GM23338 (cell line): ENCODE results near the gene NPAS3. TPM values are rescaled to one million over a fixed set of nuclear protein-coding genes. Genes with fewer than 3 reads are reported as not detected.

Experiments
- ATAC-seq: fragments of 200-7000 bp; cut with Tn5 transposase; 3 replicates; pipeline ENCODE4 v1.9.1; 2020
- DNase-seq: peaks from one replicate; pipeline ENCODE4 v3.0.0-alpha.2; 2015; ENCODE audit warnings: low spot score
- H2AFZ ChIP-seq: fragments of 200-600 bp; sonication (generic); 2 replicates; pipeline ENCODE4 v1.8.0; 2016; ENCODE audit warnings: antibody characterized with exemption, mild to moderate bottlenecking, moderate library complexity
- H3F3A ChIP-seq: fragments of 200-600 bp; sonication (generic); replicated peaks from 2 replicates; pipeline ENCODE4 v1.8.0; 2017; ENCODE audit warnings: antibody characterized with exemption, mixed run types, low read depth
- H3K27ac ChIP-seq: fragments of 200-600 bp; sonication (generic); 2 replicates; pipeline ENCODE4 v1.6.1; 2016; ENCODE audit warnings: low read depth
- H3K27me3 ChIP-seq: fragments of 200-600 bp; sonication (generic); 2 replicates; pipeline ENCODE4 v1.8.0; 2016; ENCODE audit warnings: mild to moderate bottlenecking, mixed run types, moderate library complexity; ENCODE audit not compliant: insufficient read depth
- H3K36me3 ChIP-seq: fragments of 200-600 bp; sonication (generic); 2 replicates; pipeline ENCODE4 v1.8.0; 2016; ENCODE audit warnings: mild to moderate bottlenecking; ENCODE audit not compliant: insufficient read depth
- H3K4me1 ChIP-seq: fragments of 200-600 bp; sonication (generic); 2 replicates; pipeline ENCODE4 v1.8.0; 2016; ENCODE audit warnings: mild to moderate bottlenecking, moderate library complexity; ENCODE audit not compliant: insufficient read depth
- H3K4me2 ChIP-seq: fragments of 200-600 bp; sonication (generic); 2 replicates; pipeline ENCODE4 v1.7.1; 2017; ENCODE audit warnings: mixed run types
- H3K4me3 ChIP-seq: fragments of 200-600 bp; sonication (generic); 2 replicates; pipeline ENCODE4 v1.6.1; 2016; ENCODE audit warnings: mixed run types
- H3K79me2 ChIP-seq: fragments of 200-600 bp; sonication (generic); replicated peaks from 2 replicates; pipeline ENCODE4 v1.8.0; 2017; ENCODE audit warnings: mild to moderate bottlenecking; ENCODE audit not compliant: insufficient read depth
- H3K9me2 ChIP-seq: fragments of 200-600 bp; sonication (generic); 2 replicates; pipeline ENCODE4 v1.8.0; 2017; ENCODE audit not compliant: insufficient read depth
- H4K20me1 ChIP-seq: fragments of 200-600 bp; sonication (generic); replicated peaks from 2 replicates; pipeline ENCODE4 v1.8.0; 2017; ENCODE audit warnings: mild to moderate bottlenecking; ENCODE audit not compliant: insufficient read depth
- H3K27ac Mint-ChIP-seq: 2 replicates; pipeline ENCODE4 v1.8.0; 2020; ENCODE audit warnings: inconsistent platforms, mild to moderate bottlenecking, moderate library complexity, mixed read lengths
- H3K27me3 Mint-ChIP-seq: 3 replicates; pipeline ENCODE4 v1.8.0; 2022; ENCODE audit warnings: low read depth, mild to moderate bottlenecking, moderate library complexity, mixed read lengths, inconsistent platforms; ENCODE audit not compliant: insufficient read depth, poor library complexity
- H3K36me3 Mint-ChIP-seq: 3 replicates; pipeline ENCODE4 v1.8.0; 2021; ENCODE audit warnings: low read depth, mild to moderate bottlenecking, inconsistent platforms, moderate library complexity, mixed read lengths
- H3K4me1 Mint-ChIP-seq: 3 replicates; pipeline ENCODE4 v1.8.0; 2020; ENCODE audit warnings: mild to moderate bottlenecking, inconsistent platforms, mixed read lengths
- H3K4me3 Mint-ChIP-seq: 3 replicates; pipeline ENCODE4 v1.8.0; 2021; ENCODE audit warnings: moderate library complexity, mild to moderate bottlenecking, inconsistent platforms, mixed read lengths
- H3K9me3 Mint-ChIP-seq: 3 replicates; pipeline ENCODE4 v1.8.0; 2020; ENCODE audit warnings: moderate library complexity, mild to moderate bottlenecking, inconsistent platforms, mixed read lengths
- EZH2 ChIP-seq: fragments of 200-600 bp; sonication (generic); IDR thresholded peaks from one replicate; pipeline ENCODE4 v1.8.0; 2017; ENCODE audit warnings: antibody characterized with exemption, mild to moderate bottlenecking, low read depth; ENCODE audit not compliant: unreplicated experiment
- JUNB ChIP-seq: IDR thresholded peaks from one replicate; pipeline ENCODE4 v1.6.1; 2016; ENCODE audit warnings: antibody characterized with exemption; ENCODE audit not compliant: unreplicated experiment
- NANOG ChIP-seq: IDR thresholded peaks from 2 replicates; pipeline ENCODE4 v1.6.1; 2016; ENCODE audit warnings: antibody characterized with exemption, borderline replicate concordance
- polyA plus RNA-seq: library from polyadenylated mRNA; unstranded; fragments of >200 nt; fragmentation: Nextera tagmentation; extraction: Ambion mirVana; gene quantifications from 2 replicates; pipeline ENCODE4 v1.2.1, GENCODE V29; 2016
- total RNA-seq: library from RNA; depleted of rRNA; stranded (reverse); fragments of >200 nt; shearing (Covaris generic); gene quantifications from 2 replicates; pipeline ENCODE4 v1.2.3, GENCODE V29; 2014
- TF ChIP-seq, protein P1 (sequence below): fragments of 250-450 bp; sonication (Bioruptor Pico); IDR thresholded peaks from 2 replicates; pipeline ENCODE4 v1.5.0; 2020; ENCODE audit warnings: mild to moderate bottlenecking, moderate library complexity
- TF ChIP-seq, protein P2 (sequence below): IDR thresholded peaks from one replicate; pipeline ENCODE4 v1.6.1; 2018; ENCODE audit warnings: antibody characterized with exemption; ENCODE audit not compliant: unreplicated experiment

Gene NPAS3
- total and polyA plus RNA-seq, 2 experiments from 2014 or later = 0.17 to 0.19 TPM

DNA sequence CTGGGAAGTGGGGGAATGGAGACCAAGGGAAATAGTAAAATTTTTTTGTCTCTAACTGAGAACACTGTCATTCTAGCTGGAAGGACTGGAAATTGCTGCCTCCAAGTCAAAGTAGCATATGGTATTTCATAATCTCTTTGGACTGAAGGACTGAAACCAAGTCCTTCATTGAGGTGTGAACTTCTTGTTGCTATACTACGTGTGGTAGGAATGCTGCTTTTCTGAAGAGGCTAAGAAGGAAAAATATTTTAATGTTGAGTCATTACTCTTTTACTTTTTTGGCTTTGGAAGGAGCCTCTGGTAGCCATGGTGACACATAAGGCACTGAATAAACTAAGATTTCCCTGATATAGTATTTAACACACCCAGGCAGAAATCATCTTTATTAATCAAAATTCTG lies 465.4 kb downstream of the NPAS3 start (continued):
- TF ChIP-seq, protein P1, sequence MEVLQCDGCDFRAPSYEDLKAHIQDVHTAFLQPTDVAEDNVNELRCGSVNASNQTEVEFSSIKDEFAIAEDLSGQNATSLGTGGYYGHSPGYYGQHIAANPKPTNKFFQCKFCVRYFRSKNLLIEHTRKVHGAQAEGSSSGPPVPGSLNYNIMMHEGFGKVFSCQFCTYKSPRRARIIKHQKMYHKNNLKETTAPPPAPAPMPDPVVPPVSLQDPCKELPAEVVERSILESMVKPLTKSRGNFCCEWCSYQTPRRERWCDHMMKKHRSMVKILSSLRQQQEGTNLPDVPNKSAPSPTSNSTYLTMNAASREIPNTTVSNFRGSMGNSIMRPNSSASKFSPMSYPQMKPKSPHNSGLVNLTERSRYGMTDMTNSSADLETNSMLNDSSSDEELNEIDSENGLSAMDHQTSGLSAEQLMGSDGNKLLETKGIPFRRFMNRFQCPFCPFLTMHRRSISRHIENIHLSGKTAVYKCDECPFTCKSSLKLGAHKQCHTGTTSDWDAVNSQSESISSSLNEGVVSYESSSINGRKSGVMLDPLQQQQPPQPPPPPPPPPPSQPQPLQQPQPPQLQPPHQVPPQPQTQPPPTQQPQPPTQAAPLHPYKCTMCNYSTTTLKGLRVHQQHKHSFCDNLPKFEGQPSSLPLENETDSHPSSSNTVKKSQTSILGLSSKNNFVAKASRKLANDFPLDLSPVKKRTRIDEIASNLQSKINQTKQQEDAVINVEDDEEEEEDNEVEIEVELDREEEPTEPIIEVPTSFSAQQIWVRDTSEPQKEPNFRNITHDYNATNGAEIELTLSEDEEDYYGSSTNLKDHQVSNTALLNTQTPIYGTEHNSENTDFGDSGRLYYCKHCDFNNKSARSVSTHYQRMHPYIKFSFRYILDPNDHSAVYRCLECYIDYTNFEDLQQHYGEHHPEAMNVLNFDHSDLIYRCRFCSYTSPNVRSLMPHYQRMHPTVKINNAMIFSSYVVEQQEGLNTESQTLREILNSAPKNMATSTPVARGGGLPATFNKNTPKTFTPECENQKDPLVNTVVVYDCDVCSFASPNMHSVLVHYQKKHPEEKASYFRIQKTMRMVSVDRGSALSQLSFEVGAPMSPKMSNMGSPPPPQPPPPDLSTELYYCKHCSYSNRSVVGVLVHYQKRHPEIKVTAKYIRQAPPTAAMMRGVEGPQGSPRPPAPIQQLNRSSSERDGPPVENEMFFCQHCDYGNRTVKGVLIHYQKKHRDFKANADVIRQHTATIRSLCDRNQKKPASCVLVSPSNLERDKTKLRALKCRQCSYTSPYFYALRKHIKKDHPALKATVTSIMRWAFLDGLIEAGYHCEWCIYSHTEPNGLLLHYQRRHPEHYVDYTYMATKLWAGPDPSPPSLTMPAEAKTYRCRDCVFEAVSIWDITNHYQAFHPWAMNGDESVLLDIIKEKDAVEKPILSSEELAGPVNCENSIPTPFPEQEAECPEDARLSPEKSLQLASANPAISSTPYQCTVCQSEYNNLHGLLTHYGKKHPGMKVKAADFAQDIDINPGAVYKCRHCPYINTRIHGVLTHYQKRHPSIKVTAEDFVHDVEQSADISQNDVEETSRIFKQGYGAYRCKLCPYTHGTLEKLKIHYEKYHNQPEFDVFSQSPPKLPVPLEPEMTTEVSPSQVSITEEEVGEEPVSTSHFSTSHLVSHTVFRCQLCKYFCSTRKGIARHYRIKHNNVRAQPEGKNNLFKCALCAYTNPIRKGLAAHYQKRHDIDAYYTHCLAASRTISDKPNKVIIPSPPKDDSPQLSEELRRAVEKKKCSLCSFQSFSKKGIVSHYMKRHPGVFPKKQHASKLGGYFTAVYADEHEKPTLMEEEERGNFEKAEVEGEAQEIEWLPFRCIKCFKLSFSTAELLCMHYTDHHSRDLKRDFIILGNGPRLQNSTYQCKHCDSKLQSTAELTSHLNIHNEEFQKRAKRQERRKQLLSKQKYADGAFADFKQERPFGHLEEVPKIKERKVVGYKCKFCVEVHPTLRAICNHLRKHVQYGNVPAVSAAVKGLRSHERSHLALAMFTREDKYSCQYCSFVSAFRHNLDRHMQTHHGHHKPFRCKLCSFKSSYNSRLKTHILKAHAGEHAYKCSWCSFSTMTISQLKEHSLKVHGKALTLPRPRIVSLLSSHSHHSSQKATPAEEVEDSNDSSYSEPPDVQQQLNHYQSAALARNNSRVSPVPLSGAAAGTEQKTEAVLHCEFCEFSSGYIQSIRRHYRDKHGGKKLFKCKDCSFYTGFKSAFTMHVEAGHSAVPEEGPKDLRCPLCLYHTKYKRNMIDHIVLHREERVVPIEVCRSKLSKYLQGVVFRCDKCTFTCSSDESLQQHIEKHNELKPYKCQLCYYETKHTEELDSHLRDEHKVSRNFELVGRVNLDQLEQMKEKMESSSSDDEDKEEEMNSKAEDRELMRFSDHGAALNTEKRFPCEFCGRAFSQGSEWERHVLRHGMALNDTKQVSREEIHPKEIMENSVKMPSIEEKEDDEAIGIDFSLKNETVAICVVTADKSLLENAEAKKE = no peak
- TF ChIP-seq, protein P2, sequence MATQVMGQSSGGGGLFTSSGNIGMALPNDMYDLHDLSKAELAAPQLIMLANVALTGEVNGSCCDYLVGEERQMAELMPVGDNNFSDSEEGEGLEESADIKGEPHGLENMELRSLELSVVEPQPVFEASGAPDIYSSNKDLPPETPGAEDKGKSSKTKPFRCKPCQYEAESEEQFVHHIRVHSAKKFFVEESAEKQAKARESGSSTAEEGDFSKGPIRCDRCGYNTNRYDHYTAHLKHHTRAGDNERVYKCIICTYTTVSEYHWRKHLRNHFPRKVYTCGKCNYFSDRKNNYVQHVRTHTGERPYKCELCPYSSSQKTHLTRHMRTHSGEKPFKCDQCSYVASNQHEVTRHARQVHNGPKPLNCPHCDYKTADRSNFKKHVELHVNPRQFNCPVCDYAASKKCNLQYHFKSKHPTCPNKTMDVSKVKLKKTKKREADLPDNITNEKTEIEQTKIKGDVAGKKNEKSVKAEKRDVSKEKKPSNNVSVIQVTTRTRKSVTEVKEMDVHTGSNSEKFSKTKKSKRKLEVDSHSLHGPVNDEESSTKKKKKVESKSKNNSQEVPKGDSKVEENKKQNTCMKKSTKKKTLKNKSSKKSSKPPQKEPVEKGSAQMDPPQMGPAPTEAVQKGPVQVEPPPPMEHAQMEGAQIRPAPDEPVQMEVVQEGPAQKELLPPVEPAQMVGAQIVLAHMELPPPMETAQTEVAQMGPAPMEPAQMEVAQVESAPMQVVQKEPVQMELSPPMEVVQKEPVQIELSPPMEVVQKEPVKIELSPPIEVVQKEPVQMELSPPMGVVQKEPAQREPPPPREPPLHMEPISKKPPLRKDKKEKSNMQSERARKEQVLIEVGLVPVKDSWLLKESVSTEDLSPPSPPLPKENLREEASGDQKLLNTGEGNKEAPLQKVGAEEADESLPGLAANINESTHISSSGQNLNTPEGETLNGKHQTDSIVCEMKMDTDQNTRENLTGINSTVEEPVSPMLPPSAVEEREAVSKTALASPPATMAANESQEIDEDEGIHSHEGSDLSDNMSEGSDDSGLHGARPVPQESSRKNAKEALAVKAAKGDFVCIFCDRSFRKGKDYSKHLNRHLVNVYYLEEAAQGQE = no peak
- TF ChIP-seq NANOG (no peak), EZH2 (no peak), JUNB (no peak)

DNA sequence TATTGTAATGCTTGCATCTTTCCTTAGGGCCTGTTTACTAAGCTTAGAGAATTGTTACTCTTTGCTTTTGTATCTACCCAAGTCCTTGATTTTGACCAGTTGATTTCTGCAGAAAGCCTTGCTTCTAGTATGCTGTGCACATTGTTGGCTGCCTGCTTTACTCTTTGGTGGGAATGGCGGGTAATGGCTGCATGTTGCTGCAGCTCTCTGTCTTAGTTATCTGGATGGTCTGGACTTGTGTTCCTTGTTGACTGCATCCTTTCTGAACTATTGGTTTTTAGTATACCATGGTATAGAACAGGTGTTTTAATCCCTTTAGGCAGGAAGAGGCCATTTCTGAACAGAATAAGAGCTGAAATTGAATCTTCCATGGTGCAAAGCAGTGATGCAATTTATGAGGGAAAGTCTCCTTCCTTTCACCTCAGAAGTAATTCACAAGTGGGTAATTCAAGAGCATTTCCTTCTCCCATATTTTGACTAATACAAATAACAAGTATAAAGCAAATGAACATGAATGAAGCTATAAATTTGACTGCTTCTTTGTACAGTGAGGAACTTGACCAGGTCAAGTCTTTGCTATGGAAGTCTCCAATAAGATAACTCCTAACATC lies 466.4 kb downstream of the NPAS3 start:
- H3K9me3 Mint-ChIP-seq = peaks cover 72% of the 10 kb centered on the region
- DNase-seq (peak; percentile 57), ATAC-seq (no peak)
- no peak overlapping the region for H3K4me3 Mint-ChIP-seq
- no peak overlapping the region for H3K4me2 ChIP-seq
- no peak overlapping the region for H3K27ac Mint-ChIP-seq
- H3K79me2 ChIP-seq = no peaks in the 10 kb centered on the region
- H2AFZ ChIP-seq = no peak overlapping the region
- H3K27ac ChIP-seq = no peak overlapping the region
- H3F3A ChIP-seq = no peaks in the 10 kb centered on the region
- peaks cover 28% of the 10 kb centered on the region for H3K36me3 ChIP-seq
- peaks cover 61% of the 10 kb centered on the region for H3K36me3 Mint-ChIP-seq
- H3K4me1 Mint-ChIP-seq = no peaks in the 10 kb centered on the region
- H3K27me3 Mint-ChIP-seq = peaks cover 5% of the 10 kb centered on the region
- TF ChIP-seq, protein P1 = no peak
- no peaks in the 10 kb centered on the region for H3K4me1 ChIP-seq
- H4K20me1 ChIP-seq = no peaks in the 10 kb centered on the region
- H3K9me2 ChIP-seq = peaks cover 2% of the 10 kb centered on the region; the same call in 1 of the 2 replicates
- H3K4me3 ChIP-seq = no peak overlapping the region
- no peaks in the 10 kb centered on the region for H3K27me3 ChIP-seq
